Fibroblast of skin of left quadriceps (primary cell): ENCODE measurements around the gene LRRC46.

Experiments
- DNase-seq, 2 experiments: peaks; one replicate each; pipeline ENCODE4 v3.0.0-alpha.2; 2013; ENCODE audit warnings: low read depth in 2 of 2

The LRRC46 gene

GRCh38 chr17:47810200-47810821 is 21.2 kb upstream of the LRRC46 start:
- DNase-seq: peak; percentile 60 to 65

- DNase-seq: no peak
These were observed 20.4 kb upstream of the LRRC46 start for GRCh38 chr17:47810901-47811635.

GRCh38 chr17:47811709-47812108 is 19.8 kb upstream of the LRRC46 start:
- DNase-seq: no peak

- no peak for DNase-seq
These were observed 19.1 kb upstream of the LRRC46 start for GRCh38 chr17:47812146-47812920.

- DNase-seq: no peak
These were observed 18.4 kb upstream of the LRRC46 start for GRCh38 chr17:47813077-47813476.

- no peak for DNase-seq
These were observed 17.9 kb upstream of the LRRC46 start for GRCh38 chr17:47813512-47814031.

GRCh38 chr17:47815106-47815918 is 16.2 kb upstream of the LRRC46 start:
- DNase-seq: no peak

- no peak for DNase-seq
These were observed 15.2 kb upstream of the LRRC46 start for GRCh38 chr17:47816111-47816735.

- no peak for DNase-seq
These were observed 14.5 kb upstream of the LRRC46 start for GRCh38 chr17:47816947-47817346.

- no peak for DNase-seq
These were observed 13.3 kb upstream of the LRRC46 start for GRCh38 chr17:47818002-47818695.

GRCh38 chr17:47819475-47819874 is 12.0 kb upstream of the LRRC46 start:
- no peak for DNase-seq

- DNase-seq: no peak
These were observed 11.3 kb upstream of the LRRC46 start for GRCh38 chr17:47820033-47820789.

GRCh38 chr17:47821031-47821423 is 10.4 kb upstream of the LRRC46 start:
- DNase-seq: no peak

- peak; percentile 49 for DNase-seq
These were observed 9.8 kb upstream of the LRRC46 start, which contains the start of gene OSBPL7 for GRCh38 chr17:47821424-47822391. Gene OSBPL7 (minus strand): TSS chr17:47821794. CDS start chr17:47820278, 1,516 bp downstream.

- no peak for DNase-seq
These were observed 8.7 kb upstream of the LRRC46 start for GRCh38 chr17:47822785-47823184.

GRCh38 chr17:47823519-47823918 is 8.0 kb upstream of the LRRC46 start:
- no peak for DNase-seq

GRCh38 chr17:47829870-47830269 is 1.6 kb upstream of the LRRC46 start:
- no peak for DNase-seq

GRCh38 chr17:47830396-47831002 is 971 bp upstream of the LRRC46 start:
- DNase-seq: no peak
